DOHH2 (cell line): Measurements from ENCODE around the gene FAM229A.

ENCODE experiments used
- CTCF ChIP-seq: fragments of 200-600 bp; sonication (generic); IDR thresholded peaks from one replicate; pipeline ENCODE4 v1.5.1; 2014; ENCODE audit warnings: antibody characterized with exemption, mild to moderate bottlenecking, low read depth, low read length; ENCODE audit not compliant: poor library complexity, severe bottlenecking
- EZH2phosphoT487 ChIP-seq: fragments of 200-600 bp; sonication (generic); IDR thresholded peaks from 2 replicates; pipeline ENCODE4 v1.6.1; 2017; ENCODE audit warnings: borderline replicate concordance, mild to moderate bottlenecking, antibody characterized with exemption, low read length, moderate library complexity, mixed read lengths

GRCh38 chr1:32363713-32364112 lies 1.4 kb upstream of the FAM229A start:
- TF ChIP-seq CTCF, result no peak
- no peak for TF ChIP-seq EZH2phosphoT487
